IPS-18a (cell line): ENCODE results near the gene AQP9.

Source experiments
- H3K27ac ChIP-seq: one replicate; pipeline ENCODE4 v1.5.1; 2013; ENCODE audit warnings: low read length
- H3K27me3 ChIP-seq: one replicate; pipeline ENCODE4 v1.6.1; 2013; ENCODE audit warnings: mild to moderate bottlenecking, low read length; ENCODE audit not compliant: control insufficient read depth, insufficient read depth
- H3K36me3 ChIP-seq: one replicate; pipeline ENCODE4 v1.6.1; 2013; ENCODE audit warnings: low read depth, low read length; ENCODE audit not compliant: control insufficient read depth
- H3K4me1 ChIP-seq: one replicate; pipeline ENCODE4 v1.6.1; 2013; ENCODE audit warnings: low read depth, low read length; ENCODE audit not compliant: control insufficient read depth
- H3K4me3 ChIP-seq: one replicate; pipeline ENCODE4 v1.5.1; 2013; ENCODE audit warnings: low read length
- H3K9ac ChIP-seq: one replicate; pipeline ENCODE4 v1.6.1; 2013; ENCODE audit warnings: mild to moderate bottlenecking, low read length, moderate library complexity
- H3K9me3 ChIP-seq: one replicate; pipeline ENCODE4 v1.6.1; 2013; ENCODE audit warnings: low read depth, low read length; ENCODE audit not compliant: control insufficient read depth

The AQP9 gene

GRCh38 chr15:58164926-58165325 is 26.7 kb downstream of the AQP9 start:
- Histone ChIP-seq H3K9ac (no peak overlapping the region), H3K9me3 (no peaks in the 10 kb centered on the region), H3K4me1 (no peaks in the 10 kb centered on the region), H3K4me3 (no peak overlapping the region), H3K27ac (no peak overlapping the region), H3K27me3 (no peaks in the 10 kb centered on the region), H3K36me3 (no peaks in the 10 kb centered on the region)

- Histone ChIP-seq H3K27ac (no peak overlapping the region), H3K9me3 (no peaks in the 10 kb centered on the region), H3K4me1 (no peaks in the 10 kb centered on the region), H3K9ac (no peak overlapping the region), H3K4me3 (no peak overlapping the region), H3K36me3 (no peaks in the 10 kb centered on the region), H3K27me3 (no peaks in the 10 kb centered on the region)
Observed at GRCh38 chr15:58165661-58166060, 27.5 kb downstream of the AQP9 start.

GRCh38 chr15:58167095-58167691 is 29.0 kb downstream of the AQP9 start:
- no peak overlapping the region for H3K9ac ChIP-seq
- H3K4me1 ChIP-seq, result no peaks in the 10 kb centered on the region
- no peaks in the 10 kb centered on the region for H3K36me3 ChIP-seq
- no peaks in the 10 kb centered on the region for H3K9me3 ChIP-seq
- no peaks in the 10 kb centered on the region for H3K27me3 ChIP-seq
- no peak overlapping the region for H3K27ac ChIP-seq
- H3K4me3 ChIP-seq, result no peak overlapping the region

- Histone ChIP-seq H3K9ac (no peak overlapping the region), H3K9me3 (no peaks in the 10 kb centered on the region), H3K4me1 (no peaks in the 10 kb centered on the region), H3K27me3 (no peaks in the 10 kb centered on the region), H3K27ac (no peak overlapping the region), H3K36me3 (no peaks in the 10 kb centered on the region), H3K4me3 (no peak overlapping the region)
Observed at GRCh38 chr15:58169934-58170333, 31.8 kb downstream of the AQP9 start.

- H3K27me3 ChIP-seq, result no peaks in the 10 kb centered on the region
- H3K9ac ChIP-seq, result no peak overlapping the region
- no peaks in the 10 kb centered on the region for H3K9me3 ChIP-seq
- no peak overlapping the region for H3K27ac ChIP-seq
- H3K4me3 ChIP-seq, result no peak overlapping the region
- no peaks in the 10 kb centered on the region for H3K36me3 ChIP-seq
- H3K4me1 ChIP-seq, result no peaks in the 10 kb centered on the region
Observed at GRCh38 chr15:58171476-58172061, 33.4 kb downstream of the AQP9 start.

GRCh38 chr15:58174709-58175108 is 36.5 kb downstream of the AQP9 start:
- H3K9me3 ChIP-seq, result no peaks in the 10 kb centered on the region

GRCh38 chr15:58175955-58176354 is 37.8 kb downstream of the AQP9 start:
- no peak overlapping the region for H3K27ac ChIP-seq
- H3K9ac ChIP-seq, result no peak overlapping the region
- H3K9me3 ChIP-seq, result no peaks in the 10 kb centered on the region
- H3K4me3 ChIP-seq, result no peak overlapping the region
- H3K4me1 ChIP-seq, result no peaks in the 10 kb centered on the region
- no peaks in the 10 kb centered on the region for H3K27me3 ChIP-seq
- no peaks in the 10 kb centered on the region for H3K36me3 ChIP-seq

More at GRCh38 chr15:58174709-58175108, 36.5 kb downstream of the AQP9 start:
- Histone ChIP-seq H3K4me3 (no peak overlapping the region), H3K36me3 (no peaks in the 10 kb centered on the region), H3K27ac (no peak overlapping the region), H3K9ac (no peak overlapping the region), H3K4me1 (no peaks in the 10 kb centered on the region), H3K27me3 (no peaks in the 10 kb centered on the region)

GRCh38 chr15:58178668-58179067 is 40.5 kb downstream of the AQP9 start:
- Histone ChIP-seq H3K9me3 (no peaks in the 10 kb centered on the region), H3K36me3 (no peaks in the 10 kb centered on the region), H3K9ac (no peak overlapping the region), H3K27me3 (no peaks in the 10 kb centered on the region), H3K4me3 (no peak overlapping the region), H3K27ac (no peak overlapping the region), H3K4me1 (no peaks in the 10 kb centered on the region)

GRCh38 chr15:58179206-58179605 is 41.0 kb downstream of the AQP9 start:
- Histone ChIP-seq H3K27ac (no peak overlapping the region), H3K9me3 (no peaks in the 10 kb centered on the region), H3K4me3 (no peak overlapping the region), H3K27me3 (no peaks in the 10 kb centered on the region), H3K9ac (no peak overlapping the region), H3K36me3 (no peaks in the 10 kb centered on the region), H3K4me1 (no peaks in the 10 kb centered on the region)

GRCh38 chr15:58179741-58180381 is 41.7 kb downstream of the AQP9 start:
- no peaks in the 10 kb centered on the region for H3K4me1 ChIP-seq
- no peak overlapping the region for H3K9ac ChIP-seq
- no peaks in the 10 kb centered on the region for H3K27me3 ChIP-seq

GRCh38 chr15:58182460-58183163 is 44.4 kb downstream of the AQP9 start:
- no peaks in the 10 kb centered on the region for H3K27me3 ChIP-seq
- no peak overlapping the region for H3K9ac ChIP-seq
- H3K36me3 ChIP-seq, result no peaks in the 10 kb centered on the region
- no peak overlapping the region for H3K27ac ChIP-seq
- no peaks in the 10 kb centered on the region for H3K9me3 ChIP-seq
- no peak overlapping the region for H3K4me3 ChIP-seq
- no peaks in the 10 kb centered on the region for H3K4me1 ChIP-seq

More at GRCh38 chr15:58179741-58180381, 41.7 kb downstream of the AQP9 start:
- no peak overlapping the region for H3K27ac ChIP-seq
- no peaks in the 10 kb centered on the region for H3K36me3 ChIP-seq
- no peaks in the 10 kb centered on the region for H3K9me3 ChIP-seq
- H3K4me3 ChIP-seq, result no peak overlapping the region
